Measurements from ENCODE around the gene SH3GL1. TPM values are rescaled to one million over a fixed set of nuclear protein-coding genes. Genes with fewer than 3 reads are reported as not detected.

SH3GL1 gene
- total RNA-seq, 5 donors from 2014 or later (not counting 1 experiment from before 2014, with no cell fraction given): 38.8 to 51.5 (median 45.7) TPM

GRCh38 chr19:4425537-4425936, 25.2 kb upstream of the SH3GL1 start:
- no peaks in the 10 kb centered on the region for H3K27me3 ChIP-seq (replicated peaks in 1 of 2; ENCODE audit: control insufficient read depth in 2 of 2, extremely low read depth in 1 of 2, insufficient read depth in 2 of 2, low read length in 1 of 2)
- ChIA-PET CTCF (no interaction called here), POLR2A (no interaction called here)
- H3K27ac ChIP-seq (ENCODE audit: low read length): no peak overlapping the region
- no CpG with 5 or more reads among the region's 6 CpGs for WGBS (ENCODE audit: insufficient coverage)
- no peaks in the 10 kb centered on the region for H3K9me3 ChIP-seq
- Mint-ChIP-seq H3K27me3 (no peaks in the 10 kb centered on the region), H3K27ac (no peak overlapping the region), H3K36me3 (peaks cover 26% of the 10 kb centered on the region), H3K9me3 (no peaks in the 10 kb centered on the region), H3K4me1 (no peaks in the 10 kb centered on the region), H3K4me3 (no peak overlapping the region)
- peaks cover 11 to 22% of the 10 kb centered on the region in 2 donors for H3K36me3 ChIP-seq (ENCODE audit: control insufficient read depth in 2 of 2, extremely low read depth in 1 of 2, insufficient read depth in 1 of 2, low read length in 1 of 2)
- H3K4me3 ChIP-seq (ENCODE audit: control insufficient read depth in 1 of 2, extremely low read depth in 1 of 2, low read length in 1 of 2): no peak overlapping the region
- ATAC-seq (replicated peaks in 1 of 4) (no peak), DNase-seq (no peak)
- H3K4me1 ChIP-seq (ENCODE audit: control insufficient read depth in 1 of 2, extremely low read depth in 1 of 2, insufficient read depth in 2 of 2, low read length in 2 of 2): no peaks in the 10 kb centered on the region

- Mint-ChIP-seq H3K4me3 (no peak overlapping the region), H3K9me3 (no peaks in the 10 kb centered on the region), H3K36me3 (peaks cover 17% of the 10 kb centered on the region), H3K4me1 (no peaks in the 10 kb centered on the region), H3K27ac (no peak overlapping the region), H3K27me3 (no peaks in the 10 kb centered on the region)
- Histone ChIP-seq H3K36me3 (ENCODE audit: control insufficient read depth in 2 of 2, extremely low read depth in 1 of 2, insufficient read depth in 1 of 2, low read length in 1 of 2) (peaks cover 4 to 10% of the 10 kb centered on the region in 2 donors), H3K27ac (ENCODE audit: low read length) (no peak overlapping the region), H3K4me1 (ENCODE audit: control insufficient read depth in 1 of 2, extremely low read depth in 1 of 2, insufficient read depth in 2 of 2, low read length in 2 of 2) (no peaks in the 10 kb centered on the region), H3K4me3 (ENCODE audit: control insufficient read depth in 1 of 2, extremely low read depth in 1 of 2, low read length in 1 of 2) (no peak overlapping the region), H3K9me3 (no peaks in the 10 kb centered on the region), H3K27me3 (replicated peaks in 1 of 2; ENCODE audit: control insufficient read depth in 2 of 2, extremely low read depth in 1 of 2, insufficient read depth in 2 of 2, low read length in 1 of 2) (no peaks in the 10 kb centered on the region)
- ChIA-PET POLR2A (no interaction called here), CTCF (no interaction called here)
- DNase-seq (no peak), ATAC-seq (replicated peaks in 1 of 4) (no peak)
- WGBS (ENCODE audit: insufficient coverage): 92% methylated on average over 11 of the region's 16 CpGs
Observed at GRCh38 chr19:4423416-4424126, 23.2 kb upstream of the SH3GL1 start.

- H3K27ac ChIP-seq (ENCODE audit: low read length): no peak overlapping the region
- no peaks in the 10 kb centered on the region for H3K4me1 ChIP-seq (ENCODE audit: control insufficient read depth in 1 of 2, extremely low read depth in 1 of 2, insufficient read depth in 2 of 2, low read length in 2 of 2)
- H3K27me3 ChIP-seq (replicated peaks in 1 of 2; ENCODE audit: control insufficient read depth in 2 of 2, extremely low read depth in 1 of 2, insufficient read depth in 2 of 2, low read length in 1 of 2): no peaks in the 10 kb centered on the region
- H3K27ac Mint-ChIP-seq: no peak overlapping the region
- no peaks in the 10 kb centered on the region for H3K9me3 Mint-ChIP-seq
- ChIA-PET POLR2A (no interaction called here), CTCF (no interaction called here)
- ATAC-seq (replicated peaks in 1 of 4) (no peak), DNase-seq (no peak)
- no peak overlapping the region for H3K4me3 Mint-ChIP-seq
- H3K36me3 ChIP-seq (ENCODE audit: control insufficient read depth in 2 of 2, extremely low read depth in 1 of 2, insufficient read depth in 1 of 2, low read length in 1 of 2): peaks cover 0 to 4% of the 10 kb centered on the region in 2 donors
- H3K4me3 ChIP-seq (ENCODE audit: control insufficient read depth in 1 of 2, extremely low read depth in 1 of 2, low read length in 1 of 2): no peak overlapping the region
- peaks cover 6% of the 10 kb centered on the region for H3K36me3 Mint-ChIP-seq
- no peaks in the 10 kb centered on the region for H3K4me1 Mint-ChIP-seq
- H3K9me3 ChIP-seq: no peaks in the 10 kb centered on the region
- H3K27me3 Mint-ChIP-seq: no peaks in the 10 kb centered on the region
- 87% methylated on average over 3 of the region's 9 CpGs for WGBS (ENCODE audit: insufficient coverage)
Observed at GRCh38 chr19:4416268-4416667, 15.9 kb upstream of the SH3GL1 start.

GRCh38 chr19:4415352-4415751, 15.0 kb upstream of the SH3GL1 start:
- peaks cover 6% of the 10 kb centered on the region for H3K36me3 Mint-ChIP-seq

GRCh38 chr19:4414800-4415321, 14.5 kb upstream of the SH3GL1 start:
- ATAC-seq (replicated peaks in 1 of 4) (no peak), DNase-seq (no peak)
- no peaks in the 10 kb centered on the region for H3K9me3 ChIP-seq
- H3K27ac Mint-ChIP-seq: no peak overlapping the region
- no peak overlapping the region for H3K4me3 ChIP-seq (ENCODE audit: control insufficient read depth in 1 of 2, extremely low read depth in 1 of 2, low read length in 1 of 2)
- peaks cover 5% of the 10 kb centered on the region for H3K36me3 Mint-ChIP-seq
- H3K27me3 ChIP-seq (replicated peaks in 1 of 2; ENCODE audit: control insufficient read depth in 2 of 2, extremely low read depth in 1 of 2, insufficient read depth in 2 of 2, low read length in 1 of 2): no peaks in the 10 kb centered on the region
- no peaks in the 10 kb centered on the region for H3K9me3 Mint-ChIP-seq
- WGBS (ENCODE audit: insufficient coverage): 100% methylated on average over 5 of the region's 9 CpGs
- H3K27me3 Mint-ChIP-seq: no peaks in the 10 kb centered on the region
- peaks cover 0 to 4% of the 10 kb centered on the region in 2 donors for H3K36me3 ChIP-seq (ENCODE audit: control insufficient read depth in 2 of 2, extremely low read depth in 1 of 2, insufficient read depth in 1 of 2, low read length in 1 of 2)
- ChIA-PET CTCF (interaction anchor here in 1 of 2 donors (0.8 kb wide), 1 partner anchor 168 kb away, joined by 5 read pairs; the partner anchor contains the start of gene YJU2), POLR2A (interaction anchor here in 1 of 2 donors (0.5 kb wide), 1 partner anchor 84 kb away, joined by 4 read pairs; no protein-coding TSS in a partner anchor)
- no peak overlapping the region for H3K4me3 Mint-ChIP-seq
- no peaks in the 10 kb centered on the region for H3K4me1 Mint-ChIP-seq
- H3K4me1 ChIP-seq (ENCODE audit: control insufficient read depth in 1 of 2, extremely low read depth in 1 of 2, insufficient read depth in 2 of 2, low read length in 2 of 2): no peaks in the 10 kb centered on the region
- no peak overlapping the region for H3K27ac ChIP-seq (ENCODE audit: low read length)

More at GRCh38 chr19:4415352-4415751, 15.0 kb upstream of the SH3GL1 start:
- Histone ChIP-seq H3K4me1 (ENCODE audit: control insufficient read depth in 1 of 2, extremely low read depth in 1 of 2, insufficient read depth in 2 of 2, low read length in 2 of 2) (no peaks in the 10 kb centered on the region), H3K27me3 (replicated peaks in 1 of 2; ENCODE audit: control insufficient read depth in 2 of 2, extremely low read depth in 1 of 2, insufficient read depth in 2 of 2, low read length in 1 of 2) (no peaks in the 10 kb centered on the region), H3K27ac (ENCODE audit: low read length) (no peak overlapping the region), H3K9me3 (no peaks in the 10 kb centered on the region), H3K4me3 (ENCODE audit: control insufficient read depth in 1 of 2, extremely low read depth in 1 of 2, low read length in 1 of 2) (no peak overlapping the region), H3K36me3 (ENCODE audit: control insufficient read depth in 2 of 2, extremely low read depth in 1 of 2, insufficient read depth in 1 of 2, low read length in 1 of 2) (peaks cover 0 to 4% of the 10 kb centered on the region in 2 donors)
- Mint-ChIP-seq H3K27ac (no peak overlapping the region), H3K4me3 (no peak overlapping the region), H3K27me3 (no peaks in the 10 kb centered on the region), H3K4me1 (no peaks in the 10 kb centered on the region), H3K9me3 (no peaks in the 10 kb centered on the region)
- DNase-seq: no peak
- no peak for ATAC-seq (replicated peaks in 1 of 4)
- CTCF ChIA-PET: no interaction called here
- POLR2A ChIA-PET: interaction anchor here in 1 of 2 donors (0.6 kb wide), 1 partner anchor 312 kb away, joined by 9 read pairs; no protein-coding TSS in a partner anchor
- WGBS (ENCODE audit: insufficient coverage): 90% methylated on average over 9 of the region's 10 CpGs

- 98% methylated on average over 6 of the region's 7 CpGs for WGBS (ENCODE audit: insufficient coverage)
- H3K27ac Mint-ChIP-seq: no peak overlapping the region
Observed at GRCh38 chr19:4414144-4414799, 13.9 kb upstream of the SH3GL1 start.

More at GRCh38 chr19:4414144-4414799, 13.9 kb upstream of the SH3GL1 start:
- no peaks in the 10 kb centered on the region for H3K4me1 Mint-ChIP-seq
- H3K27me3 Mint-ChIP-seq: no peaks in the 10 kb centered on the region
- ChIA-PET CTCF (interaction anchor here in 1 of 2 donors (0.8 kb wide), 1 partner anchor 167 kb away, joined by 5 read pairs; the partner anchor contains the start of gene YJU2), POLR2A (interaction anchor here in 1 of 2 donors (0.5 kb wide), 1 partner anchor 84 kb away, joined by 4 read pairs; no protein-coding TSS in a partner anchor)
- Histone ChIP-seq H3K36me3 (ENCODE audit: control insufficient read depth in 2 of 2, extremely low read depth in 1 of 2, insufficient read depth in 1 of 2, low read length in 1 of 2) (peaks cover 4 to 8% of the 10 kb centered on the region in 2 donors), H3K4me3 (ENCODE audit: control insufficient read depth in 1 of 2, extremely low read depth in 1 of 2, low read length in 1 of 2) (no peak overlapping the region), H3K4me1 (ENCODE audit: control insufficient read depth in 1 of 2, extremely low read depth in 1 of 2, insufficient read depth in 2 of 2, low read length in 2 of 2) (no peaks in the 10 kb centered on the region), H3K27ac (ENCODE audit: low read length) (no peak overlapping the region), H3K9me3 (no peaks in the 10 kb centered on the region), H3K27me3 (replicated peaks in 1 of 2; ENCODE audit: control insufficient read depth in 2 of 2, extremely low read depth in 1 of 2, insufficient read depth in 2 of 2, low read length in 1 of 2) (no peaks in the 10 kb centered on the region)
- DNase-seq (no peak), ATAC-seq (replicated peaks in 1 of 4) (no peak)
- no peak overlapping the region for H3K4me3 Mint-ChIP-seq
- peaks cover 3% of the 10 kb centered on the region for H3K36me3 Mint-ChIP-seq
- H3K9me3 Mint-ChIP-seq: no peaks in the 10 kb centered on the region

Data from T-cell (primary cell).